EH (cell line): ENCODE data around the gene NFATC4.
"Not testable (repeated sequence)": the region's sequence is repeated elsewhere in the genome, so short reads cannot be mapped to it uniquely, and the experiment has no call there.

Source experiments
- DNase-seq: peaks from one replicate; pipeline ENCODE4 v3.0.0-alpha.2; 2015; ENCODE audit warnings: low read depth

Gene NFATC4

GRCh38 chr14:24339284-24340151 is 28.5 kb upstream of the NFATC4 start, which contains the start of gene RIPK3:
RIPK3 (minus strand) TSS chr14:24339991; CDS start chr14:24339826, 165 bp downstream.
- DNase-seq = no peak

- DNase-seq = no peak
These were observed 27.4 kb upstream of the NFATC4 start for GRCh38 chr14:24340606-24341005.

- DNase-seq = no peak
These were observed 25.1 kb upstream of the NFATC4 start for GRCh38 chr14:24342889-24343288.

- no peak for DNase-seq
These were observed 24.0 kb upstream of the NFATC4 start for GRCh38 chr14:24343795-24344660.

GRCh38 chr14:24347134-24347533 is 20.9 kb upstream of the NFATC4 start:
- no peak for DNase-seq

- DNase-seq = no peak
These were observed 19.8 kb upstream of the NFATC4 start for GRCh38 chr14:24348186-24348585.

DNA sequence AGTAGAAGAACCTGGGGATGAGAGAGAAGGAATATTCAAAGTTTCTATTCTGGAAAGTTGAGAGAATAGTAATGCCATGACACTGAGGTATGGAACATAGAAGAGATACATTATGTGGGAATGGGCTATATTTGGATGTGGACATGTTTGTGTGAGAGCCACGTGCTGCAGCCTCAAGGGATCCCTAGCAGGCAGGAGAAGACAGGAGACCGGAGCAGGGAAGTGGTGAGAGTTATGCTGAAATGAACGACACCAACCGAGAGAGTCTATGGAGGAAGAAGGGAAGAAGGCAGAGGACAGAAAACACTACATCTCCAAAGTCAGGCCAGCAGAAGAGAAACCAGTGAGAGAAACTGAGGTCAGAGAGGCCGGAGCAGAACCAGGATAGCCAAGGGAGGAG is 18.2 kb upstream of the NFATC4 start:
- no peak for DNase-seq

- DNase-seq = peak; percentile 58
These were observed 16.5 kb upstream of the NFATC4 start for GRCh38 chr14:24351517-24351916.

GRCh38 chr14:24353559-24354481 is 14.2 kb upstream of the NFATC4 start:
- DNase-seq = peak; percentile 70

DNA sequence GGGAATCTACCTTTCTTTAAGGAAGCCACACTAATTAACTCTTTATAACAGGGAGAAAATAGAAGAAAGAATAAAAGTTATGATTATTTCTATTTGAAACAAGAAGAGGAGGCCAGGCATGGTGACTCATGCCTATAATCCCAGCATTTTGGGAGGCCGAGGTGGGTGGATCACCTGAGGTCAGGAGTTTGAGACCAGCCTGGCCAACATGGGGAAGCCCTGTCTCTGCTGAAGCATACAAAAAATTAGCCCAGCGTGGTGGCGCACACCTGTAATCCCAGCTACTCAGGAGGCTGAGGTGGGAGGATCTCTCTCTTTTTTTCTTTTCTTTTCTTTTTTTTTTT is 13.5 kb upstream of the NFATC4 start:
- not testable (repeated sequence) for DNase-seq

DNA sequence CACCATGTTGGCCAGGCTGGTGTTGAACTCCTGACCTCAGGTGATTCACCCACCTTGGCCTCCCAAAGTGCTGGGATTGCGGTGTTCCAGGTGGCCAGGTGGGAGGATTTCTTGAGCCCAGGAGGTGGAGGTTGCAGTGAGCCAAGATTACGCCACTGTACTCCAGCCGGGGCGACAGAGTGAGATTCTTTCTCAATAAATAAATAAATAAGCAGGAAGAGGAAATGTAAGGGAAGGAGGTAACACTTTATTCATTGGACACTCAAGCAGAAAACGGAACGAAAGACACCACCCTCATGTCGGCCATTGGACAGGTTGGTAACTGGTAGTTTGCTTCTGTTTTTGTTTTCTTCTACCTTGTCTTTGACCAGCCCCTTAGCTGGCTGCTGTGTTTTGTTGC is 13.0 kb upstream of the NFATC4 start:
- no peak for DNase-seq

DNA sequence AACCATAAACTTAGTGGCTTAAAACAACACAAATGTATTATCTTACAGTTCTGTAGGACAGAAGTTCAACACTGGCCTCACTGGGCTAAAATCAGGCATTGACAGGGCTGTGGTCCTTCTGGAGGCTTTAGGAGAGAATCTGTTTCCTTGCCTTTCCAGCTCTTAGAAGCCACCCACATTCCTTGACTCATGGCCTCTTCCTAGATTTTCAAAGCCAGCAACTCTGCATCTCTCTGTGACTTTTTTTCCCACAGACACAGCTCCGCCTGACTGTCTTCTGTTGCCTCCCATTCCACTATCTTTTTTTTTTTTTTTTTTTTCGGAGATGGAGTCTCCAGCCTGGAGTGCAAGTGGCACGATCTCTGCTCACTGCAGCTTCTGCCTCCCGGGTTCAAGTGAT is 11.8 kb upstream of the NFATC4 start:
- DNase-seq = no peak

DNA sequence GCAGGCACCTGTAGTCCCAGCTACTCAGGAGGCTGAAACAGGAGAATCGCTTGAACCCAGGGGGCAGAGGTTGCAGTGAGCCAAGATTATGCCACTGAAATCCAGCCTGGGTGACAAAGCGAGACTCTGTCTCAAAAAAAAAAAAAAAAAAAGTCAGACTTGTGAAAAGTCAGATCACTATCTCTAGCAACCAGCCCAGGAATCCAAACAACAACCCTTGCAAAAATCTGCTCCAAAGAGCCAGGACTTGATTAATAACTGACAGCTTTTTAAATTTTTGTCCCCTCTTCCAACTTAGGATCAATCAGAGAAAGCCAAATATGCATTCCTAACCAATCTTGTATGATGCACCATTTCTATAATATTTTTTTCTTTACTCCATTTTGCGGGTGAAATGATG is 7.7 kb upstream of the NFATC4 start:
- DNase-seq = no peak

DNA sequence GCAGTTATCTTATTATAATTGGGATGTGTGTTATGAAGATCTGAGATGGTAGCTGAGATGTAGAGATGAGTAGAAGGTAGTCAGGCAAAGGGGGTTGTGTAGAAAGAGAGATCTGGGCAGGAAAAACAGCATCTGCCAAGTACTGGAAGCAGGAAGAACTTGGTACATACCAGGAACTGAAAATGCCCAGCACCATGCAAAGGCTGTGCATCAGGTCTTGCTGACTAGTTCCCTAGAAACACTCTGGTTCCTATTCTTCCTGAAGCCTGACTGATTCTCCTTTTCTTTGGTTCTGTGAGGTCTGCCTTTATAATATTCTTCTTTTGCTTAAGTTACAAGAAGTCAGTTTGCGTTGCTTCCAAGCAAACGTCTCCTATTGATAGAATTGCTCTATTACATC is 6.7 kb upstream of the NFATC4 start:
- no peak for DNase-seq

- peak; percentile 90 for DNase-seq
These were observed 5.6 kb upstream of the NFATC4 start for GRCh38 chr14:24362241-24362960.

GRCh38 chr14:24363401-24363800 is 4.6 kb upstream of the NFATC4 start:
- no peak for DNase-seq

- no peak for DNase-seq
These were observed 3.1 kb upstream of the NFATC4 start for GRCh38 chr14:24364841-24365240.

GRCh38 chr14:24365600-24366412 is 2.2 kb upstream of the NFATC4 start:
- peak; percentile 94 for DNase-seq

- DNase-seq = no peak
These were observed 1.6 kb upstream of the NFATC4 start for GRCh38 chr14:24366413-24366720.

DNA sequence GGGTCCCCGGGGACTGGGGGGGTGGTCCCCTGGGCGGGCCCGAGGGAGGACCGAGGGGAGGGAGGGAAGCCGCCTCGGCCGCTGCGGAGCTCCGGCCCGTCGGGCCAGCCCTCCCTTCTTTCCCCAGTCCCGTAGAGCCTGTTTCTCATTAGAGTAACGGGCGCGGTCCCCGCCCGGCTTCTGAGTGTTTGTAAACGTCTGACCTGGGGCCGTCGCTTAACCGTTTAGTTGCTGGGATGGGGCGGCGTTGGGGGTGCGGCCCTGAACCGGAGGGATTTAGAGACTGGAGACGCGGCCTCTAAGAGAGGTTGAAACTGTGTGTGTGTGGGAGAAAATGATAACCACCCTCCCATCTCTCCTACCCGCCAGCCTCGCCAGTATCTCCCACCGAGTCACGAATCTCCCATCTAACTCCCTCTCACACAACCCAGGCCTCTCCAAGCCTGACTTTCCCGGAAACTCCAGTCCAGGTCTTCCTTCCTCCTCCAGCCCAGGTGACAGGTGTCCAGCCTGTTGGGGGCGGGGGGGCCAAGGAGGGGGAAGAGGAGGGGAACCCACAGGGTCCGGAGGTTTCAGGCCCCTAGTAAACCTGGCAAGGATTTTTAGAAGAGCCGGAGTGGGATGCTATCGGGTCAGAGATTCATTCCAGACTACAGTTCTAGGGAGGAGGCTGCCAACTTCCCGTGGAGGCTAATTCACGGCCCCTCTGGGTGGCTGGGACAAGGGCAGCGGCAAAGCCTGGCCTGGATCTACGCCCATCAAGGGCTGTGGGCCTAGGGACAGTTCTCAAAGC is 1.1 kb upstream of the NFATC4 start:
- peak; percentile 95 for DNase-seq
